OCI-LY1 (cell line): ENCODE measurements around the gene ZNF473.

Experiments used
- H2AFZ ChIP-seq: fragments of 200-600 bp; sonication (generic), shearing (Covaris generic); 2 replicates; pipeline ENCODE4 v1.6.0; 2014; ENCODE audit warnings: antibody characterized with exemption, mild to moderate bottlenecking, low read length
- H3F3A ChIP-seq: fragments of 200-600 bp; sonication (generic), shearing (Covaris generic); 2 replicates; pipeline ENCODE4 v1.6.0; 2014; ENCODE audit warnings: mild to moderate bottlenecking, antibody characterized with exemption, low read length, moderate library complexity; ENCODE audit not compliant: insufficient read depth
- H3K27ac ChIP-seq: fragments of 200-600 bp; sonication (generic); 2 replicates; pipeline ENCODE4 v1.5.1; 2014; ENCODE audit warnings: low read length, mixed run types, mild to moderate bottlenecking, low read depth; ENCODE audit not compliant: poor library complexity, severe bottlenecking
- H3K27me3 ChIP-seq: fragments of 200-600 bp; sonication (generic); 2 replicates; pipeline ENCODE4 v1.6.0; 2014; ENCODE audit warnings: antibody characterized with exemption, mild to moderate bottlenecking, low read length, moderate library complexity; ENCODE audit not compliant: insufficient read depth
- H3K36me3 ChIP-seq: fragments of 200-600 bp; sonication (generic); 2 replicates; pipeline ENCODE4 v1.6.1; 2014; ENCODE audit warnings: mild to moderate bottlenecking, antibody characterized with exemption, low read length, moderate library complexity, mixed read lengths; ENCODE audit not compliant: insufficient read depth
- H3K4me1 ChIP-seq: fragments of 200-600 bp; sonication (generic); 2 replicates; pipeline ENCODE4 v1.5.1; 2014; ENCODE audit warnings: mild to moderate bottlenecking, low read length, moderate library complexity; ENCODE audit not compliant: insufficient read depth, severe bottlenecking
- H3K4me2 ChIP-seq: fragments of 200-600 bp; sonication (generic), shearing (Covaris generic); 2 replicates; pipeline ENCODE4 v1.6.1; 2014; ENCODE audit warnings: low read length
- H3K4me3 ChIP-seq: fragments of 200-600 bp; sonication (generic); 2 replicates; pipeline ENCODE4 v1.5.1; 2014; ENCODE audit warnings: low read length, low read depth, mild to moderate bottlenecking, mixed read lengths; ENCODE audit not compliant: poor library complexity, severe bottlenecking
- H3K79me2 ChIP-seq: fragments of 200-600 bp; shearing (Covaris generic); 2 replicates; pipeline ENCODE4 v1.6.1; 2016; ENCODE audit warnings: mixed run types, low read length, mixed read lengths; ENCODE audit not compliant: insufficient read depth
- H3K9ac ChIP-seq: fragments of 200-600 bp; sonication (generic), shearing (Covaris generic); 2 replicates; pipeline ENCODE4 v1.6.1; 2014; ENCODE audit warnings: mild to moderate bottlenecking, low read length, mixed read lengths
- H3K9me2 ChIP-seq: fragments of 200-600 bp; sonication (generic), shearing (Covaris generic); 2 replicates; pipeline ENCODE4 v1.6.1; 2014; ENCODE audit warnings: low read depth, mild to moderate bottlenecking, low read length, mixed read lengths
- H3K9me3 ChIP-seq: fragments of 200-600 bp; shearing (Covaris generic); 2 replicates; pipeline ENCODE4 v1.6.1; 2014; ENCODE audit warnings: low read length, mixed read lengths
- H4K20me1 ChIP-seq: fragments of 200-600 bp; sonication (generic), shearing (Covaris generic); 2 replicates; pipeline ENCODE4 v1.6.0; 2016; ENCODE audit warnings: mild to moderate bottlenecking, low read length; ENCODE audit not compliant: insufficient read depth
- EZH2 ChIP-seq: fragments of 200-600 bp; sonication (generic), shearing (Covaris generic); IDR thresholded peaks from 2 replicates; pipeline ENCODE4 v1.8.0; 2017; ENCODE audit warnings: borderline replicate concordance, mixed run types, mild to moderate bottlenecking, antibody characterized with exemption, low read length, moderate library complexity, mixed read lengths
- TF ChIP-seq, protein P1 (sequence below): fragments of 200-600 bp; sonication (generic), shearing (Covaris generic); IDR thresholded peaks from 2 replicates; pipeline ENCODE4 v1.5.1; 2017; ENCODE audit warnings: mild to moderate bottlenecking, antibody characterized with exemption, low read length, moderate library complexity, mixed read lengths

The ZNF473 gene

DNA sequence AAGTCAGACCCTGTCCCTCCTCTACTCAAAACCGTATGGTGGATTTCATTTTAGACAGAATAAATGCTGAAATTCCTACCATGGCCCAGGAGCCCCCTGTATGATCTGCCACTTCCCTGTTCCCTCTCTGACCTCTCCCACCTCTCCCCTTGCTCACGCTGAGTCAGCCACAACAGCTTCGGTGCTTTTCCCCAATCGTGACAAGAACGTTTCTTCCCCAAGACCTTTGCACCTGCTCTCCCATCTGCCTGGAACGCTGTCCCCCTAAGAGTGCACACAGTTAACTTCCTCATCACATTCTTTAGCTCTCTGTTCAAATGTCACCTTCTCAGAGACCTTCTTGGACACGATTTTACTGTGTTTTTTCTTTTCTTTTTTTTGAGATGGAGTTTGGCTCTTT is 3.0 kb upstream of the ZNF473 start:
- Histone ChIP-seq H2AFZ (no peak overlapping the region), H3K36me3 (peaks cover 11% of the 10 kb centered on the region), H3K4me3 (no peak overlapping the region), H3K27me3 (no peaks in the 10 kb centered on the region), H3K27ac (no peak overlapping the region), H3K9me3 (no peaks in the 10 kb centered on the region), H3K79me2 (peaks cover 13% of the 10 kb centered on the region), H3K4me1 (peaks cover 36% of the 10 kb centered on the region), H3K4me2 (no peak overlapping the region), H3F3A (no peaks in the 10 kb centered on the region), H3K9me2 (no peaks in the 10 kb centered on the region), H4K20me1 (no peaks in the 10 kb centered on the region), H3K9ac (no peak overlapping the region)
- TF ChIP-seq, protein P1, sequence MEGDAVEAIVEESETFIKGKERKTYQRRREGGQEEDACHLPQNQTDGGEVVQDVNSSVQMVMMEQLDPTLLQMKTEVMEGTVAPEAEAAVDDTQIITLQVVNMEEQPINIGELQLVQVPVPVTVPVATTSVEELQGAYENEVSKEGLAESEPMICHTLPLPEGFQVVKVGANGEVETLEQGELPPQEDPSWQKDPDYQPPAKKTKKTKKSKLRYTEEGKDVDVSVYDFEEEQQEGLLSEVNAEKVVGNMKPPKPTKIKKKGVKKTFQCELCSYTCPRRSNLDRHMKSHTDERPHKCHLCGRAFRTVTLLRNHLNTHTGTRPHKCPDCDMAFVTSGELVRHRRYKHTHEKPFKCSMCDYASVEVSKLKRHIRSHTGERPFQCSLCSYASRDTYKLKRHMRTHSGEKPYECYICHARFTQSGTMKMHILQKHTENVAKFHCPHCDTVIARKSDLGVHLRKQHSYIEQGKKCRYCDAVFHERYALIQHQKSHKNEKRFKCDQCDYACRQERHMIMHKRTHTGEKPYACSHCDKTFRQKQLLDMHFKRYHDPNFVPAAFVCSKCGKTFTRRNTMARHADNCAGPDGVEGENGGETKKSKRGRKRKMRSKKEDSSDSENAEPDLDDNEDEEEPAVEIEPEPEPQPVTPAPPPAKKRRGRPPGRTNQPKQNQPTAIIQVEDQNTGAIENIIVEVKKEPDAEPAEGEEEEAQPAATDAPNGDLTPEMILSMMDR, result no peak
- TF ChIP-seq EZH2, result no peak

DNA sequence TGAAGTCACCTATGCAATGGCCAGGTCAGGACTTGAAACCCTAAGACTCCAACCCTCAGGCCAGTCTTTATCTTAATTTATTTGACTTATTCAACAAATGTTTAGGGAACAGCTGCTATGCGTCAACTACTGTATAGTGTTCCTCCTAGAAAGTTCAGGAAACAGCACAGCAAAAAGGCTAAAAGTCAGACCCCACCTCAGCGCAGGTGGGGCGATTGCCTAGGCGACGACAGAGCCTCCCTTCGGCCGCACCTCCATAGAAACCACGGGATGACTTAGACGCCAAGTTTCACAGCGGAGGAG is 1.1 kb upstream of the ZNF473 start:
- Histone ChIP-seq H2AFZ (no peak overlapping the region), H3K4me1 (peaks cover 36% of the 10 kb centered on the region), H3K79me2 (peaks cover 18% of the 10 kb centered on the region), H3K9me2 (no peaks in the 10 kb centered on the region), H3K27ac (peak overlapping the region; percentile 15), H3K27me3 (no peaks in the 10 kb centered on the region), H4K20me1 (no peaks in the 10 kb centered on the region), H3K4me3 (peak overlapping the region; percentile 75), H3K9ac (peak overlapping the region; percentile 70), H3K9me3 (no peaks in the 10 kb centered on the region), H3F3A (no peaks in the 10 kb centered on the region), H3K4me2 (peak overlapping the region; percentile 79), H3K36me3 (peaks cover 9% of the 10 kb centered on the region; the same call in 1 of the 2 replicates)
- no peak for TF ChIP-seq EZH2
- TF ChIP-seq, protein P1, result no peak

DNA sequence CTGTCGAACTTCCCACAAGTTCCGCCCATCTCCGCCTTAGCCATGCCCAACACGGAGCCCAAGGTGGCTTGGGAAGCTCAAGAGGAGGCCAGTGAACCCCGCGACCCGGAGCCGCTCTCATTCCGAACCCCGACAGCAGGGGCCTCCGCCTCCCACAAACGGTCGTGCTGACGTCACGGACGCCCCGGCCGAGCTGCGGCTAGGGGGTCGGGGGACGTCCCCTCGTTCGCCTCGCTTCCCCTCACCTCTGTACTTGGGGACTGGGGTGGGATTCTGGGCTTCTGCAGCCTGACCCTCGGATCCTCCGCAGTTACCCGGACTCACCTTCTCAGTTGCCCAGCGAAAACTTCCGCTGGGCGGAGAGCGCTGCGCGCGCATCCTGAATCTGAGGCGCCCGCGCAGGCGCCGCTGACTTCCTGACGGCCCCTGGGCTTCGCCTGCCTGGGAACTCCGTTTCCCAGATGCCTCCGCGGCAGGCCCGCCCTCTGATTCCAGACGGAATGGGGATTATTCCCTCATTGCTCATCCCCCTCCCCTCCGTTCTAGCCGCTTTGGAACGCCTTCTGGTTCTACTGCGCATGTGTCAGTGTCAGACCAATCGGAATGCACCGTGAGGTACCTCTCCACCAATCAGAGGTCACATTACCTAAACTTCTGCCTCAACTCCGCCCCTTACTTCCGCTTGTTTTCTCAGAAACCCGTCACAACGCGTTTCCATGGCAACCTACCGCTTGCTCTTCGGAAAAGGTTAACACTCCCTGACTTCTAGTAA is 597 bp upstream of the ZNF473 start, which contains the start of gene VRK3:
TSS of gene VRK3 (minus strand) at position 351 of the 772 bp plus-strand sequence. CDS start 9,210 bp downstream, outside the sequence.
- H3K27me3 ChIP-seq, result no peaks in the 10 kb centered on the region
- no peaks in the 10 kb centered on the region for H3K9me2 ChIP-seq
- peak within 1 kb of the TSS; percentile 79 for H3K4me2 ChIP-seq
- peaks cover 36% of the 10 kb centered on the region for H3K4me1 ChIP-seq
- H3K9ac ChIP-seq, result peak within 1 kb of the TSS; percentile 70
- no peaks in the 10 kb centered on the region for H3F3A ChIP-seq
- H3K4me3 ChIP-seq, result peak within 1 kb of the TSS; percentile 75
- H3K36me3 ChIP-seq, result peaks cover 13% of the 10 kb centered on the region
- H4K20me1 ChIP-seq, result no peaks in the 10 kb centered on the region
- H3K79me2 ChIP-seq, result peaks cover 18% of the 10 kb centered on the region
- no peaks in the 10 kb centered on the region for H3K9me3 ChIP-seq
- H2AFZ ChIP-seq, result peak within 1 kb of the TSS; percentile 68; the same call in 1 of the 2 replicates
- TF ChIP-seq EZH2, result no peak
- TF ChIP-seq, protein P1, result no peak
- H3K27ac ChIP-seq, result peak within 1 kb of the TSS; percentile 15
